Measurements from ENCODE around the gene XRCC5. TPM values are rescaled to one million over a fixed set of nuclear protein-coding genes. Genes with fewer than 3 reads are reported as not detected.
"Not testable (repeated sequence)": the region's sequence is repeated elsewhere in the genome, so short reads cannot be mapped to it uniquely, and the experiment has no call there.

XRCC5 gene
- total RNA-seq, 4 donors from 2014 or later: 61.2 to 320 (median 168) TPM

- Histone ChIP-seq H3K27me3 (no peaks in the 10 kb centered on the region), H3K4me1 (no peaks in the 10 kb centered on the region), H3K27ac (no peak overlapping the region), H3K36me3 (no peaks in the 10 kb centered on the region), H3K9me3 (no peaks in the 10 kb centered on the region), H3K4me3 (no peak overlapping the region)
- TF ChIP-seq CTCF (IDR thresholded peaks at IDR 0.05) (no peak), POLR2A (IDR thresholded peaks at IDR 0.05) (no peak)
- intact Hi-C loops (cut with DNase I; ENCODE audit: low total_unique reads): no loop called here
- no peak for DNase-seq
These were observed 24.2 kb downstream of the XRCC5 start for GRCh38 chr2:216133397-216133796.

GRCh38 chr2:216134958-216135541 is 25.9 kb downstream of the XRCC5 start:
- TF ChIP-seq CTCF (IDR thresholded peaks at IDR 0.05) (no peak), POLR2A (IDR thresholded peaks at IDR 0.05) (no peak)
- Histone ChIP-seq H3K27me3 (no peaks in the 10 kb centered on the region), H3K27ac (no peak overlapping the region), H3K4me3 (no peak overlapping the region), H3K36me3 (no peaks in the 10 kb centered on the region), H3K4me1 (no peaks in the 10 kb centered on the region), H3K9me3 (no peaks in the 10 kb centered on the region)
- intact Hi-C loops (cut with DNase I; ENCODE audit: low total_unique reads): no loop called here
- DNase-seq: no peak

GRCh38 chr2:216139884-216140283 is 30.7 kb downstream of the XRCC5 start:
- Histone ChIP-seq H3K4me1 (no peaks in the 10 kb centered on the region), H3K27ac (no peak overlapping the region), H3K36me3 (no peaks in the 10 kb centered on the region), H3K27me3 (no peaks in the 10 kb centered on the region), H3K9me3 (no peaks in the 10 kb centered on the region), H3K4me3 (no peak overlapping the region)
- TF ChIP-seq CTCF (IDR thresholded peaks at IDR 0.05): no peak
- no peak for TF ChIP-seq POLR2A (IDR thresholded peaks at IDR 0.05)
- intact Hi-C loops (cut with DNase I; ENCODE audit: low total_unique reads): no loop called here
- no peak for DNase-seq

- H3K4me3 ChIP-seq; H3K27ac ChIP-seq; intact Hi-C loops (cut with DNase I; ENCODE audit: low total_unique reads); DNase-seq; H3K27me3 ChIP-seq; H3K9me3 ChIP-seq; H3K4me1 ChIP-seq; H3K36me3 ChIP-seq: not testable (repeated sequence)
These were observed 32.4 kb downstream of the XRCC5 start for GRCh38 chr2:216141516-216141915.

GRCh38 chr2:216142540-216142939 is 33.4 kb downstream of the XRCC5 start:
- H3K27me3 ChIP-seq: no peaks in the 10 kb centered on the region
- DNase-seq: no peak
- no peaks in the 10 kb centered on the region for H3K36me3 ChIP-seq
- H3K4me1 ChIP-seq: no peaks in the 10 kb centered on the region
- no peak overlapping the region for H3K4me3 ChIP-seq
- H3K9me3 ChIP-seq: no peaks in the 10 kb centered on the region
- intact Hi-C loops (cut with DNase I; ENCODE audit: low total_unique reads): no loop called here
- no peak overlapping the region for H3K27ac ChIP-seq
- TF ChIP-seq POLR2A (IDR thresholded peaks at IDR 0.05): no peak
- no peak for TF ChIP-seq CTCF (IDR thresholded peaks at IDR 0.05)

GRCh38 chr2:216144372-216144771 is 35.2 kb downstream of the XRCC5 start:
- Histone ChIP-seq H3K4me3 (no peak overlapping the region), H3K27me3 (no peaks in the 10 kb centered on the region), H3K36me3 (no peaks in the 10 kb centered on the region), H3K9me3 (no peaks in the 10 kb centered on the region), H3K27ac (no peak overlapping the region), H3K4me1 (no peaks in the 10 kb centered on the region)
- intact Hi-C loops (cut with DNase I; ENCODE audit: low total_unique reads): no loop called here
- DNase-seq: no peak
- no peak for TF ChIP-seq POLR2A (IDR thresholded peaks at IDR 0.05)
- TF ChIP-seq CTCF (IDR thresholded peaks at IDR 0.05): no peak
